ENCODE measurements around the gene C1QTNF4.
"Not testable (repeated sequence)": the region's sequence is repeated elsewhere in the genome, so short reads cannot be mapped to it uniquely, and the experiment has no call there.

C1QTNF4 gene

DNA sequence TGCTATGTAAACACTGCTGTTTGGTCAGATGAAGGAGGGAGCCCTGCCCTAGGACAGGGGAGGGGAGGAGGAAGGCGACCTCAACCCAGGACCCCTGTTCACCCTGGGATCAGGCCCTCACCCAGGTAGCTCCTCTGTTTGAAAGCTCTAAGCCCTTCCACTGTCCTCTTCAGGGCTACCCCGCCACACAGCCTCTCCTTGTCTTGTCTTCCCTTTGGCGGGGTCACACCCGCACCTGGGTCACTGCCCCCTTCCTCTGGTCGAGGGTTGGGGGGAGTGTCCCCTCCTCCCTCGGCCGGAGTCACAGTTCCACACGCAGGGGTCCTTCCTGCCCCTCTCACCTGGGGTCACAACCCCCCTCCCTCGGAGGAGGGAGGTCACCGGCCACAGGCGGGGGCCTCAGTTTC is 29.3 kb downstream of the C1QTNF4 start:
- no peak for DNase-seq

DNA sequence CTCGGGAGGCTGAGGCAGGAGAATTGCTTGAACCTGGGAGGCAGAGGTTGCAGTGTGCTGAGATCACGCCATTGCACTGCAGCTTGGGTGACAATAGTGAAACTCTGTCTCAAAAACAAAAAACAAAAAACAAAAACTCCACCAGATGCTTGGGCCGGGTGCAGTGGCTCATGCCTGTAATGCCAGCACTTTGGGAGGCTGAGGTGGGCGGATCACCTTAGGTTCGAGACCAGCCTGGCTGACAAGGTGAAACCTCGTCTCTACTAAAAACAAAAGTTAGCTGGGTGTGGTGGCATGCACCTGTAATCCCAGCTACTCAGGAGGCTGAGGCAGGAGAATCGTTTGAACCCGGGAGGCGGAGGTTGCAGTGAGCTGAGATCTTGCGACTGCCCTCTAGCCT is 29.8 kb downstream of the C1QTNF4 start:
- not testable (repeated sequence) for DNase-seq

DNA sequence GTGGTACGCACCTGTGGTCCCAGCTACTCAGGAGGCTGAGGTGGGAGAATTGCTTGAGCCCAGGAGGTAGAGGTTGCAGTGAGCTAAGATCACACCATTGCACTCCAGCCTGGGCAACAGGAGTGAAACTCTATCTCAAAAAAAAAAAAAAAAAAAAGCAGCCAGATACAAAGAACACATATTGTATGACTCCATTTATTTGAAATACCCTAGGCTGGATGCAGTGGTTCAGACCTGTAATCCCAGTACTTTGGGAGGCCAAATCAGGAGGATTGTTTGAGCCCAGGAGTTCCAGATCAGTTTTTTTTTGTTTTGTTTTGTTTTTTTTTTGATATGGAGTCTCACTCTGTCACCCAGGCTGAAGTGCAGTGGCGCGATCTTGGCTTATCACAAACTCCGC is 31.8 kb downstream of the C1QTNF4 start:
- not testable (repeated sequence) for DNase-seq

DNA sequence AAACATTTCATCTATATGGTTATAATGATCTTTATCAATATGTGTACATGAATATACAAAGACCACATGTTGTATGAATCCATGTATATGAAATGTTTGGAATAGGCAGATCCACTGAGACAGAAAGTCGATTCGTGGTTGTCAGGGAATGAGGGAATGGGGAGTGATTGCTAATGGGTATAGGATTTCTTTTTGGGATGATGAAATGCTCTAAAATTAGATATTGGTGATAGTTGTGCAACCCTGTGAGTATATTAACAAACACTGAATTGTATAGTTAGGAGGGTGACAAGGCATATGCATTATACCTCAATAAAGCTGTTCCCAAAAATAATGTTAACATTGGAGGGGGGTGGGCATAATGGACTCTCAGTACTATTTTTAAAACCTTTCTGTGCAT is 33.8 kb downstream of the C1QTNF4 start:
- no peak for DNase-seq

DNA sequence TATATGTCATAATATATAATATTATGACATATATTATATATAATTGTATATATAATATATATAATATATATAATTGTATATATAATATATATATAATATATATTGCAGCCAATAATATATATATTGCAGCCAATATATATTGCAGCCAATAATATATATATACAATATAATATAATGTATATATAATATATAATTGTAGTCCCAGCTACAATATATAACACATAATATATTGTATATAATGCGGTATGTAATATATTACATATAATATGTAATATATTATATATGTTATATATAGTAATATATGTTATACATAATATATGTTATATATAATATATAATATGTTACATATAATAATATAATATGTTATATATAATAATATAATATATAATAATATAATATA is 35.5 kb downstream of the C1QTNF4 start:
- DNase-seq: no peak

DNA sequence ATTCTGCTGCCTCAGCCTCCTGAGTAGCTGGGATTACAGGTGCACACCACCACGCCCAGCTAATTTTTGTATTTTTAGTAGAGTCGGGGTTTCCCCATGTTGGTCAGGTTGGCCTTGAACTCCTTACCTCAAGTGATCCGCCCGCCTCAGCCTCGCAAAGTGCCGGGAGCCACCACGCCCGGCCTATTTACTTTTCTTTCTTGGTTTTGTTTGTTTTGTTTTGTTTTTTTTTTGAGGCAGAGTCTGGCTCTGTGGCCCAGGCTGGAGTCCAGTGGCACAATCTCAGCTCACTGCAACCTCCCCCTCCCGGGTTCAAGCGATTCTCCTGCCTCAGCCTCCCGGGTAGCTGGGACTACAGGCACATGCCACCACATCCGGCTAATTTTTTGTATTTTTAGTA is 37.2 kb downstream of the C1QTNF4 start:
- DNase-seq: not testable (repeated sequence)

DNA sequence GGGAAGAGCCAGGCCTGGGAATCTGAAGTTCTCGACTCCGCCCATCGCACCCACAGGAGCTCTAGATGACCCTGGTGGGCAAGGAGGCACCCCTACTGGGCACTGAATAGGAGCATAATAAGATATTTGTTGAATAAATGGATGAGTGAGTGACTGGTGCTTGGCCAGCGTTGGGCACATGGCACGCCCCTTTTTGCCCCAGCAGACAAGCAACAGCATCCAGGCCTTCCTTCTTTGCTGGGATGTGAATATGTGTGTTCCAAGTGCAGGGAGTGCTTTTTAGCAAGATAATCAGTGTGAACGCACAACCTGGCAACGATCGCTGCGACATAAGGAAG is 40.8 kb downstream of the C1QTNF4 start:
- DNase-seq: no peak

DNA sequence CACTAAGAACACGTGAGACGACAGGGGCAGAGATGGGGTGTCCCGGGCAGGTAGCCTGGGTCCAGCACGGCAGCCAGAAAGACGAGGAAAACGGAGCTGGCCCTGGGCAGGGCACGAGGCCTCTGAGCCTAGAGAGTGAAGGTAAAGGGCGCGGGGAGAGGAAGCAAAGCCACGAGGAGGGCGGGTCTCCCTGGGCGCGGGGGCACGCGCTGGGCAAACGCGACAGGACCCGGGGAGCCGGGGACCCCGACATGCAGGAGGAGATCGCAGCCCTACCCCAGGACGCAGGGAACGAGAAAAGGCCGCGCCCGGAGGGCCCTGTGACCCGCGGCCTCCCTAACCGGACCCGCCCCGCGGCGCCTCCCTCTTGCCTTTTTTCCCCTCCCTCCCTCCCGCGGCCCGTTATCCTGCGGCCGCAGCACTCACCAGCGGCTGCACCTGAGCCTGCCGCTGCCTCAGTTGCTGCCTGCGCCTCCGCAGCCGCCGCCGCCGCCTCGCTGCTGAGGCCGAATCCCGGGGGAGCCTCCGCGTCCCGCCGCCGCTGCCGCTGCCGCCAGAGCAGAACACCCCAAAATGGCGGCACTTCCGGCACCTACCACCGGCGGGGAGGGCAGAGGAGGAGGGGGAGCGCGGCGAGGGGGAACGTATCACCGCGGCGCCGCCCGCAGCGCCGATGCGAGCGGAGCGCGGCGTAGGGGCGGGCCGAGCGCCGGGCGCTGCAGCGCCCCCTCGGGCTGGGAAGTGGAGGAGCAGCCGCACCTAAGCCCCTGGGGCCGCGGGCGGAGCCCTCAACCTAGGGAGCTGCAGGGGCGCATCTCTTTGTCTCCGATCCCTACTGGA is 41.4 kb downstream of the C1QTNF4 start, which contains the start of gene CELF1:
CELF1 (minus strand) TSS at position 567 of the 840 bp plus-strand sequence. CDS start 53,609 bp downstream, outside the sequence.
- DNase-seq: peak; percentile 94

DNA sequence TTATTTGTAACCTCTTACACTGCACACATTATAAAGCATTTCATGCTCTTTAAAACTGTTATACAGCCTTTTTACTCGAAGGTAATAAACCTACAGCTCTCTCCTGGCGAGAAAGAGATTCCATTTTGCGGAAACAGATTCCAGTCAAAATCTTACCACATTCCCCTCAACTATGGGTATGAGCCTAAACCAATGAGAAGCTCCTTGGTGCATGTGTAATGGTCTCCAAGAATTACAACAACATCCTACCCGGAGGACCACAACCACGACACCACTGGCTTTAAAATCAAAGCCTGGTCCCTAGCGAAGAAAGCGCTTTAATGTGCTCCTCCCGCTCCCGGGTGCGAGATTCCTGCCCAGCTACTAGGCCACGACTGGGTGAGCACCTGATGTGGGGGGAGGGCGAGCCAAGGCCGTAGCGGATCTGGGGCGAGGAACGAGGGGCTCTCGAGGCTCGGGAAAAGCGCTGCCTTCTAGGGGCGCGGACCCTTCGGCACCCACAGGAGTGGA is 42.1 kb downstream of the C1QTNF4 start:
- DNase-seq: no peak

DNA sequence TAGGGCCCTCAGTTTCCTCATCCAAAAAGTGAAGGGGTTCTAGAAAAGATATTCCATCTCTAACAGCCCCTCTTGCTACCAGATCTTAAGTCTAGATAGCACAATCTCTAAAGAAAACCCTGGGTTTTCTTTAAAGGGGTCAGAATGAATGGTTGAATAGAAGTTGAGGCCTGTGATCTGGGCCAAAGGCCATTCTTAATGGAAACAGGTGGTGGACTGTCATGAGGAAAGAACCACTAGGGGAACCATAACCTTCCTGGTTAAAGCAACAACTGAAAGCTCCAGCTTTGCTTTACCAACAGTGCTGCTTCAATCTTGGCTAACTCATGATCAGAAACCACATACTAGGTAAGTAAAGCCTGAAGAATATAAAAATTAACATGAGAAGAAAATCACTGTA is 43.1 kb downstream of the C1QTNF4 start:
- DNase-seq: no peak

DNA sequence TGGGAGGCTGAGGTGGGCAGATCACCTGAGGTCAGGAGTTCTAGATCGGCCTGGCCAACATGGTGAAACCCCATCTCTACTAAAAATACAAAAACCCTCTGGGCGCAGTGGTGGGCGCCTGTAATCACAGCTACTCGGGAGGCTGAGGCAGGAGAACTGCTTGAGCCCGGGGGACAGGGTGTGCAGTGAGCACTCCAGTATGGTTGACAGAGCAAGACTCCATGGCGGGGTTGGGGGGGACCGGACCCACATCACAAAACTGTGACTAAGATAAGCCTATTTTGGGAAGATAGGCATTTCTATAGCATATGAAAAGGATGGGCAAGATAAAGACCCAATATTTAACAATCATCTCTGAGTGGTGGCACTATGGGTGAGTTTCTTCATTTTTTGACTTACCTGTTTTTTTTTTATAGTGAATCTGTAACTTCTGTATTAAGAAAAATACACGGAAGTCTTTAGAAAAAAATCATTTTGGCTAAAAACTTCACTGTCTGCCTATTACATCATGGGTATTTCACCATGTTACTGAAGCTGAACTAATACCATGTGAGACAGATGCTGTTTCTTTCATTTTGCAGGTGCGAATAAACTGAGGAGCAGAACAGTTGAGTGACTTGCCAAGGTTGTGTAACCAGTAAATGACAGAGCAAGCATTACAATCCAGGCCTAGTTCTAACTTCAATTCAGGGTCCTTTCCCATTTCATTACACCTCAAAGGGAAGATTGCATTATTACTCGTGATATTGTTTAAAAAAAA is 43.7 kb downstream of the C1QTNF4 start:
- DNase-seq: no peak

DNA sequence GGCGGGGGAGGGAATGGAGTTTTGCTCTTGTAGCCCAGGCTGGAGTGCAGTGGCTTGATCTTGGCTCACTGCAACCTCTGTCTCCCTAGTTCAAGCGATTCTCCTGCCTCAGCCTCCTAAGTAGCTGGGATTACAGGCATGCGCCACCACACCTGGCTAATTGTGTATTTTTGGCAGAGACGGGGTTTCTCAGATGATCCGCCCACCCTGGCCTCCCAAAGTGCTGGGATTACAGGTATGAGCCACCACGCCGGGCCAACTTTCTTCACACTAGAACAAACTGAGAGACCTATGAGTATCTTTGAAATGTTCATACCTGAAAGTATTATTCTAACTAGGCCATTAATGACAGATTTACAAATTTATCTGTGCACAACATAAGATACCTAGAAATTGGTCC is 47.9 kb downstream of the C1QTNF4 start:
- DNase-seq: not testable (repeated sequence)

DNA sequence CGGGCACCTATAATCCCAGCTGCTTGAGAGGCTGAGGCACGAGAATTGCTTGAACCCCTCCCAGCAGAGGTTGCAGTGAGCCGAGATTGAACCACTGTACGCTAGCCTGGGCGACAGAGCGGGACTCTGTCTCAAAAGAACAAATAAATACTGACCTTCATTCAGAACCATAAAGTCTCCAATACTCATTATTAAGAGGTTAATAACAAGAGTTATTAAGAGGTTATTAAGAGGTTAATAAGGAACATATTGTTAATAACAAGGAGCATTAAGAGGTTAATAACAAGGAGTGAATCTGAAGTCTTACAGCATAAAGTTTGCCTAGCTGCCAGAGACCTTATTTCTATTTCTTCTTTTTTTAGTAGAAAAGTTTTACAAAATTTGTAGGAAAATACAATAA is 48.9 kb downstream of the C1QTNF4 start:
- DNase-seq: no peak

DNA sequence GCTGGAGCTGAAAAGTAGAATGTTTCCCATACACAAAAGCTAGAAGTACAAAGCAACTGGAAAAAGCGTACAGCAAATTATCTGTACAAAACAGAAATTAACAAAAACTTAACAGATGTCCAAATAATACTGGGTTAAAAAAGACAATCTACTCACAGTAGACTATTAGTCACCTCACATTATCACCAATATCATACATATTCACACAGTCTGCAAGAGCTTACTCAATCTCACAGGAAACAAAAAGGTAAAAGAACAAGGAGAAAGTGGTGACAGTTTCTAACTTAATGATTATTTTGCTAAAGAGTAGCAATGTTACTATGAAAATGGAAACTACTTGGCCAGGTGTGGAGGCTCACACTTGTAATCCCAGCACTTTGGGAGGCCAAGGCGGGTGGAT is 53.1 kb downstream of the C1QTNF4 start:
- DNase-seq: no peak

DNA sequence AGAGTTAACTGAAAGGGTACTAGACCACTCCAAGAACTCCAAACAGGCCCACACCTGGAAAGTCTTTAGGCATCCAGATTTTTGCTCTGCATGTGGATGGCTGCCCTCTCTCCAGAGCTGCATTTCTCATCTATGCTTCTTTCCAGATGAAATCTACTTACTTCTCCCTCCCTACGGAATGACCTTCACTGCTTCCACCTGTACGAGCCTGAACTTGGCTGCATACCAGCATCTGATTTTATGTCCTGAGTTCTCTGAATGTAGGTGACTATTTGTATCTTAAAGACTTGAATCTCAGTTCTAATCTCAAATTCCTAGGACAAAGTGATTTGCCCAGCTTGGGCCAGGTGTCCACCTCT is 54.6 kb downstream of the C1QTNF4 start:
- DNase-seq: no peak
